ENCODE measurements around the gene CCDC137.

CCDC137 gene

GRCh38 chr17:81694810-81695209, 28.3 kb downstream of the CCDC137 start:
- no peaks in the 10 kb centered on the region for H3K9me3 ChIP-seq (ENCODE audit: control insufficient read depth, insufficient read depth, low read length)
- H3K4me1 ChIP-seq (ENCODE audit: insufficient read depth, low read length): no peaks in the 10 kb centered on the region
- H3K36me3 ChIP-seq (ENCODE audit: insufficient read depth, low read length): peaks cover 18% of the 10 kb centered on the region
- no peak overlapping the region for H3K9ac ChIP-seq (ENCODE audit: low read depth, low read length)

- Histone ChIP-seq H3K9ac (ENCODE audit: low read depth, low read length) (no peak overlapping the region), H3K4me1 (ENCODE audit: insufficient read depth, low read length) (no peaks in the 10 kb centered on the region), H3K36me3 (ENCODE audit: insufficient read depth, low read length) (peaks cover 18% of the 10 kb centered on the region), H3K9me3 (ENCODE audit: control insufficient read depth, insufficient read depth, low read length) (no peaks in the 10 kb centered on the region)
Measured at GRCh38 chr17:81695211-81695610, 28.7 kb downstream of the CCDC137 start.

- Histone ChIP-seq H3K9ac (ENCODE audit: low read depth, low read length) (no peak overlapping the region), H3K36me3 (ENCODE audit: insufficient read depth, low read length) (peaks cover 18% of the 10 kb centered on the region), H3K4me1 (ENCODE audit: insufficient read depth, low read length) (no peaks in the 10 kb centered on the region), H3K9me3 (ENCODE audit: control insufficient read depth, insufficient read depth, low read length) (no peaks in the 10 kb centered on the region)
Measured at GRCh38 chr17:81695801-81696200, 29.3 kb downstream of the CCDC137 start.

- H3K9ac ChIP-seq (ENCODE audit: low read depth, low read length): no peak overlapping the region
- H3K36me3 ChIP-seq (ENCODE audit: insufficient read depth, low read length): peaks cover 20% of the 10 kb centered on the region
- no peaks in the 10 kb centered on the region for H3K4me1 ChIP-seq (ENCODE audit: insufficient read depth, low read length)
- no peaks in the 10 kb centered on the region for H3K9me3 ChIP-seq (ENCODE audit: control insufficient read depth, insufficient read depth, low read length)
Measured at GRCh38 chr17:81696218-81696941, 29.8 kb downstream of the CCDC137 start.

- Histone ChIP-seq H3K9ac (ENCODE audit: low read depth, low read length) (no peak overlapping the region), H3K9me3 (ENCODE audit: control insufficient read depth, insufficient read depth, low read length) (no peaks in the 10 kb centered on the region), H3K4me1 (ENCODE audit: insufficient read depth, low read length) (no peaks in the 10 kb centered on the region), H3K36me3 (ENCODE audit: insufficient read depth, low read length) (peaks cover 22% of the 10 kb centered on the region)
Measured at GRCh38 chr17:81697261-81698044, 30.9 kb downstream of the CCDC137 start.

- Histone ChIP-seq H3K4me1 (ENCODE audit: insufficient read depth, low read length) (peaks cover 7% of the 10 kb centered on the region; the same call in 1 of the 2 replicates), H3K9ac (ENCODE audit: low read depth, low read length) (no peak overlapping the region), H3K36me3 (ENCODE audit: insufficient read depth, low read length) (peaks cover 28% of the 10 kb centered on the region), H3K9me3 (ENCODE audit: control insufficient read depth, insufficient read depth, low read length) (no peaks in the 10 kb centered on the region)
Measured at GRCh38 chr17:81700353-81701287, 34.1 kb downstream of the CCDC137 start.

- H3K36me3 ChIP-seq (ENCODE audit: insufficient read depth, low read length): peaks cover 28% of the 10 kb centered on the region
- peak overlapping the region; percentile 90; the same call in 1 of the 2 replicates for H3K9ac ChIP-seq (ENCODE audit: low read depth, low read length)
- no peaks in the 10 kb centered on the region for H3K9me3 ChIP-seq (ENCODE audit: control insufficient read depth, insufficient read depth, low read length)
- H3K4me1 ChIP-seq (ENCODE audit: insufficient read depth, low read length): peaks cover 7% of the 10 kb centered on the region; the same call in 1 of the 2 replicates
Measured at GRCh38 chr17:81701288-81702071, 34.9 kb downstream of the CCDC137 start.

- Histone ChIP-seq H3K4me1 (ENCODE audit: insufficient read depth, low read length) (peaks cover 7% of the 10 kb centered on the region; the same call in 1 of the 2 replicates), H3K9me3 (ENCODE audit: control insufficient read depth, insufficient read depth, low read length) (no peaks in the 10 kb centered on the region), H3K36me3 (ENCODE audit: insufficient read depth, low read length) (peaks cover 26% of the 10 kb centered on the region), H3K9ac (ENCODE audit: low read depth, low read length) (peak within 1 kb of the TSS; percentile 90)
Measured at GRCh38 chr17:81702934-81703746, 36.6 kb downstream of the CCDC137 start, which contains the start of gene MRPL12. MRPL12 (plus strand) TSS chr17:81703367; CDS start chr17:81703502, 135 bp downstream.

GRCh38 chr17:81703747-81704654, 37.5 kb downstream of the CCDC137 start:
- peak overlapping the region; percentile 90 for H3K9ac ChIP-seq (ENCODE audit: low read depth, low read length)
- H3K36me3 ChIP-seq (ENCODE audit: insufficient read depth, low read length): peaks cover 21% of the 10 kb centered on the region
- no peaks in the 10 kb centered on the region for H3K9me3 ChIP-seq (ENCODE audit: control insufficient read depth, insufficient read depth, low read length)
- peaks cover 7% of the 10 kb centered on the region; the same call in 1 of the 2 replicates for H3K4me1 ChIP-seq (ENCODE audit: insufficient read depth, low read length)

GRCh38 chr17:81705518-81706231, 39.1 kb downstream of the CCDC137 start:
- Histone ChIP-seq H3K9ac (ENCODE audit: low read depth, low read length) (no peak overlapping the region), H3K36me3 (ENCODE audit: insufficient read depth, low read length) (peaks cover 20% of the 10 kb centered on the region)

GRCh38 chr17:81706232-81706611, 39.7 kb downstream of the CCDC137 start:
- Histone ChIP-seq H3K9me3 (ENCODE audit: control insufficient read depth, insufficient read depth, low read length) (no peaks in the 10 kb centered on the region), H3K36me3 (ENCODE audit: insufficient read depth, low read length) (peaks cover 15% of the 10 kb centered on the region), H3K4me1 (ENCODE audit: insufficient read depth, low read length) (peaks cover 13% of the 10 kb centered on the region; the same call in 1 of the 2 replicates), H3K9ac (ENCODE audit: low read depth, low read length) (no peak overlapping the region)

More at GRCh38 chr17:81705518-81706231, 39.1 kb downstream of the CCDC137 start:
- Histone ChIP-seq H3K9me3 (ENCODE audit: control insufficient read depth, insufficient read depth, low read length) (no peaks in the 10 kb centered on the region), H3K4me1 (ENCODE audit: insufficient read depth, low read length) (peaks cover 13% of the 10 kb centered on the region; the same call in 1 of the 2 replicates)
